C4-2B (cell line): ENCODE results near the gene MADD.

ENCODE experiments used
- H3K27ac ChIP-seq: fragments of 450-650 bp; 2 replicates; pipeline ENCODE4 v1.5.1; 2017
- ZFX ChIP-seq: fragments of 450-650 bp; IDR thresholded peaks from 2 replicates; pipeline ENCODE4 v1.6.1; 2017
- TF ChIP-seq, protein P1 (sequence below): fragments of 450-650 bp; conservative IDR thresholded peaks from 2 replicates; pipeline ENCODE4 v1.5.1; 2017; ENCODE audit warnings: mild to moderate bottlenecking

Gene MADD

DNA sequence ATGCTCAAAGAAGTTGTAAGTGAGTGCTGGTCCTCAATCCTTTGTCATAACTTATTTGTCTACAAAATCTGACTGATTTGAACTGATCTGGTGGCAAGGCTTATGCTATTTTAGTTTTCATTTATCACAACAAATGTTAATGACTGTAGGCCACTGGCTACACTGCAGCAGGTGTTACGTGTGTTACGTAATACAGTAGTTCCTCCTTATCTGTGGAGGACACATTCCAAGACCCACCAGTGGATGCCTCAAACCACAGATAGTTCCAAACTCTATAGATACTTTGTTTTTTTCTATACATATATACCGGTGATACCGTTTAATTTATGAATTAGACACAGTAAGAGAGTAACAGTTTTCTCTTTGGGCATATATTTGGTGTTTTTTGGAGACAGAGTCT is 7.0 kb downstream of the MADD start:
- H3K27ac ChIP-seq, result no peak overlapping the region
- TF ChIP-seq, protein P1, sequence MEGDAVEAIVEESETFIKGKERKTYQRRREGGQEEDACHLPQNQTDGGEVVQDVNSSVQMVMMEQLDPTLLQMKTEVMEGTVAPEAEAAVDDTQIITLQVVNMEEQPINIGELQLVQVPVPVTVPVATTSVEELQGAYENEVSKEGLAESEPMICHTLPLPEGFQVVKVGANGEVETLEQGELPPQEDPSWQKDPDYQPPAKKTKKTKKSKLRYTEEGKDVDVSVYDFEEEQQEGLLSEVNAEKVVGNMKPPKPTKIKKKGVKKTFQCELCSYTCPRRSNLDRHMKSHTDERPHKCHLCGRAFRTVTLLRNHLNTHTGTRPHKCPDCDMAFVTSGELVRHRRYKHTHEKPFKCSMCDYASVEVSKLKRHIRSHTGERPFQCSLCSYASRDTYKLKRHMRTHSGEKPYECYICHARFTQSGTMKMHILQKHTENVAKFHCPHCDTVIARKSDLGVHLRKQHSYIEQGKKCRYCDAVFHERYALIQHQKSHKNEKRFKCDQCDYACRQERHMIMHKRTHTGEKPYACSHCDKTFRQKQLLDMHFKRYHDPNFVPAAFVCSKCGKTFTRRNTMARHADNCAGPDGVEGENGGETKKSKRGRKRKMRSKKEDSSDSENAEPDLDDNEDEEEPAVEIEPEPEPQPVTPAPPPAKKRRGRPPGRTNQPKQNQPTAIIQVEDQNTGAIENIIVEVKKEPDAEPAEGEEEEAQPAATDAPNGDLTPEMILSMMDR, result no peak
- TF ChIP-seq ZFX, result no peak

DNA sequence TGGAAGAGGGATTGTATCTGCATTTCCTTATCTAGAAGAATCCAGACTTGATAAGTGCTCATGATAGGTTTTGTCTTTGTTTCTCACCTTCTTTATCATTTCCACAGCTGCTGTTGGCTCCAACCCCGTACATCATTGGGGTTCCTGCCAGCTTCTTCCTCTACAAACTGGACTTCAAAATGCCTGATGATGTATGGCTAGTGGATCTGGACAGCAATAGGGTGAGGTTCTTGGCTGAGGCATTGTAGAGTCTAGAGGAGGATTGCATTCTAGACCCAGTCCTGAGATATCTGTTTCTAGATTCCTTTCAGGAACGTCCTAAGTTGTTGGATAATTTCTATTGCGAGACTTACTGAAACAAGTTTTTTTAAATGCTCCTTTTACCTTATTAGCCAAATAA is 8.1 kb downstream of the MADD start:
- H3K27ac ChIP-seq, result no peak overlapping the region
- TF ChIP-seq, protein P1, result no peak
- TF ChIP-seq ZFX, result no peak

DNA sequence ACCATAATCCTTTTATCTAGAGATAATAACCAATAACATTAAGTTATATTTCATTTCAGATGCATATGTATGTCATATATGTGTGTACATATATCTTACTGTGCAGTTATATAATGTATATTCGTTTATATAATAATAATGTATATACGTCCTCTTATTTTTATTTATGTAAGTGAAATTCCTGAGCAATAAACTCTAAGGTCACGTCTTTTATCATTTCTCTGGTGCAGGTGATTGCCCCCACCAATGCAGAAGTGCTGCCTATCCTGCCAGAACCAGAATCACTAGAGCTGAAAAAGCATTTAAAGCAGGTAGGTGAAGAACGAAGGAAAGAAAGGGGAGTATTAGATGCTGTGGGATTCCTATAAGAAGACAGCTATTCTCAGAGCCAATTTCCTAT is 8.8 kb downstream of the MADD start:
- TF ChIP-seq, protein P1, result no peak
- no peak for TF ChIP-seq ZFX
- no peak overlapping the region for H3K27ac ChIP-seq

DNA sequence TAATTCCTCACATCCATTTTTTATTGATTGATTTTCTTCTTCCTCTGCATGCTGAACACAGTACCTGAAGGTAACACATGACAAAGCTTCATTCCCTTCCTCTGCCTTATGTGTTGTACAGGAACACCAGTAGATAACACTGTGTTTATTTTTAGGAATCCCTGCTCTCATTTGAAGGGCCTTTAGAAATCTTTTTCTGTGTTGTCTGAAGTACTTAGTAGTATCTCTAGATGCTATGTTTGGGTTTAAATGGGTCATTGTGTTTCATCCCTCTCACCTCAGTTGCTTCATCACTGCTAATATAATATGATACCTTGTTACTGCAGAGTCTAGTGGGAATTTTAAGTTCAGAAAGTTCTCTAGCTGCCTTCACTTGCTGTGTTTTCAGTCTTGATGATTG is 10.2 kb downstream of the MADD start:
- no peak overlapping the region for H3K27ac ChIP-seq
- TF ChIP-seq, protein P1, result no peak
- TF ChIP-seq ZFX, result no peak

DNA sequence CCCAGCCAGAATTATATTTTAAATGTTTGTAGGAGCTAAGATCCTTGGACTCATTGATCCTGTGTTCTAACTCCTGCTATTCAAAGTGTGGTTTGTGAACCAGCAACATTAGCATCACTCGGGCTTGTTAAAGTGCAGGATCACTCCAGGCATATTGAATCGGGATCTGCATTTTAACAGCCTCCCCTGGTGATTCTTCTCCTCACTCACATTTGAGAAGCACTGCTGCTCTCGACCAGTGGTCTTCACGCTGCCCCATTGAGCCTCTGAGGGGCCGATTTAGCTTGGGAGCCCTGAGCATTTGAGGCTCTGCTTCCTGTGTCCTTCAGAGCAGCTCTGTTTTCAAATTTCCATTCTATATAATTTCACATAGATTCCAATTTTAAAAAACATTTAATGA is 10.9 kb downstream of the MADD start:
- no peak overlapping the region for H3K27ac ChIP-seq
- TF ChIP-seq, protein P1, result no peak
- no peak for TF ChIP-seq ZFX

DNA sequence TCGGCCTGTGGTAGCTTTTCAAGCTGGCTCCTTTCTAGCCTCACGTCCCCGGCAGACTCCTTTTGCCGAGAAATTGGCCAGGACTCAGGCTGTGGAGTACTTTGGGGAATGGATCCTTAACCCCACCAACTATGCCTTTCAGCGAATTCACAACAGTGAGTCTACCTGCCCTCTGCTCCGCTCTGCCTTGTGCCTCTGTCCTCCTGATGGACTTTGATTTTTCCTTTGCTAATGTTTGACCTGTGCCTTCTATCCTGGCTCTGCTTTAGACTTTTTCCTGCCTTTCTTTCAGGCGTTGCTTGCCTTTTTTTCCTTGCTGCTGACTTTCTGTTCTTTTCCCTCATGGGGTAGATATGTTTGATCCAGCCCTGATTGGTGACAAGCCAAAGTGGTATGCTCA is 12.5 kb downstream of the MADD start:
- H3K27ac ChIP-seq, result no peak overlapping the region
- TF ChIP-seq, protein P1, result no peak
- no peak for TF ChIP-seq ZFX

DNA sequence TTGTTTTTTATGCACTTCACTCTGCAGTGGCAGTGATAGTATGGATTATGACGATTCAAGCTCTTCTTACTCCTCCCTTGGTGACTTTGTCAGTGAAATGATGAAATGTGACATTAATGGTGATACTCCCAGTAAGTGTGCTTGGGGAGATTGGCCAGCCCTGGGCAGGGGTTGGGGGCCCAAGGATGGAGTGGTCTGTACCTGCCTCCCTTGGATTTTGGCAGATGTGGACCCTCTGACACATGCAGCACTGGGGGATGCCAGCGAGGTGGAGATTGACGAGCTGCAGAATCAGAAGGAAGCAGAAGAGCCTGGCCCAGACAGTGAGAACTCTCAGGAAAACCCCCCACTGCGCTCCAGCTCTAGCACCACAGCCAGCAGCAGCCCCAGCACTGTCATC is 14.2 kb downstream of the MADD start:
- TF ChIP-seq, protein P1, result no peak
- no peak for TF ChIP-seq ZFX
- H3K27ac ChIP-seq, result no peak overlapping the region
